Body of pancreas (tissue), 4 donors: ENCODE results near the gene RSRC1.

Experiments
- POLR2A ChIP-seq, 3 donors: fragments of 450-650 bp; IDR thresholded peaks; one replicate each; pipeline ENCODE4 v1.6.1; 2016; ENCODE audit warnings: antibody characterized with exemption in 3 of 3, mild to moderate bottlenecking in 2 of 3
- TF ChIP-seq, protein P1 (sequence below), 7 experiments: fragments of 450-650 bp in 4 of 7; fragments of 200-600 bp in 3 of 7; sonication (generic) in 3 of 7; IDR thresholded peaks; one replicate each; pipeline ENCODE4 v1.5.1; 2016 to 2019; ENCODE audit warnings: antibody characterized with exemption in 7 of 7

DNA sequence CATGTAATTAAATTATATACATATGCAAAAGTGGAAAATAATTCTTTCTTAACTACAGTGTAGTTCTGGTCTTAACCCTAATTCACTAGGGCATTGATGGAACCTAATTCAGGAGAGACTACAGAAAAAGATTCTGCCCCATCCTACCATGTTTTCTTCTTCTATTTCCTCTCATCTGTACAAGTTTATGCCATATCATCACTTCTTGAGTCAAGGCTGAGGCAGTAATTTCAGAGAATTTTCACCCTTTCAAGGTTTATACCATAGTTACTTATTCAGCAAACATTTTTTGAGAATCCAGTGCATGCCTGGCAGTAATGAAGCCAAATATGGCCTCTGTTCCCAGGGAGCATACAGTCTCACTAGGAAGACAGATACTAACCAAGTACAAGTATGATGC is 37.1 kb upstream of the RSRC1 start:
- TF ChIP-seq, protein P1, sequence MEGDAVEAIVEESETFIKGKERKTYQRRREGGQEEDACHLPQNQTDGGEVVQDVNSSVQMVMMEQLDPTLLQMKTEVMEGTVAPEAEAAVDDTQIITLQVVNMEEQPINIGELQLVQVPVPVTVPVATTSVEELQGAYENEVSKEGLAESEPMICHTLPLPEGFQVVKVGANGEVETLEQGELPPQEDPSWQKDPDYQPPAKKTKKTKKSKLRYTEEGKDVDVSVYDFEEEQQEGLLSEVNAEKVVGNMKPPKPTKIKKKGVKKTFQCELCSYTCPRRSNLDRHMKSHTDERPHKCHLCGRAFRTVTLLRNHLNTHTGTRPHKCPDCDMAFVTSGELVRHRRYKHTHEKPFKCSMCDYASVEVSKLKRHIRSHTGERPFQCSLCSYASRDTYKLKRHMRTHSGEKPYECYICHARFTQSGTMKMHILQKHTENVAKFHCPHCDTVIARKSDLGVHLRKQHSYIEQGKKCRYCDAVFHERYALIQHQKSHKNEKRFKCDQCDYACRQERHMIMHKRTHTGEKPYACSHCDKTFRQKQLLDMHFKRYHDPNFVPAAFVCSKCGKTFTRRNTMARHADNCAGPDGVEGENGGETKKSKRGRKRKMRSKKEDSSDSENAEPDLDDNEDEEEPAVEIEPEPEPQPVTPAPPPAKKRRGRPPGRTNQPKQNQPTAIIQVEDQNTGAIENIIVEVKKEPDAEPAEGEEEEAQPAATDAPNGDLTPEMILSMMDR (IDR thresholded peaks at IDR 0.05) = no peak
- TF ChIP-seq POLR2A (IDR thresholded peaks at IDR 0.05) = no peak
